GM12872 (cell line): Measurements from ENCODE around the gene CLCA1.

ENCODE experiments used
- CTCF ChIP-seq: IDR thresholded peaks from 3 replicates; pipeline ENCODE4 v1.5.1; 2011; ENCODE audit warnings: low read depth, mild to moderate bottlenecking, low read length, moderate library complexity; ENCODE audit not compliant: insufficient read depth

Gene CLCA1

GRCh38 chr1:86530211-86530845 lies 61.6 kb downstream of the CLCA1 start:
- TF ChIP-seq CTCF: no peak

DNA sequence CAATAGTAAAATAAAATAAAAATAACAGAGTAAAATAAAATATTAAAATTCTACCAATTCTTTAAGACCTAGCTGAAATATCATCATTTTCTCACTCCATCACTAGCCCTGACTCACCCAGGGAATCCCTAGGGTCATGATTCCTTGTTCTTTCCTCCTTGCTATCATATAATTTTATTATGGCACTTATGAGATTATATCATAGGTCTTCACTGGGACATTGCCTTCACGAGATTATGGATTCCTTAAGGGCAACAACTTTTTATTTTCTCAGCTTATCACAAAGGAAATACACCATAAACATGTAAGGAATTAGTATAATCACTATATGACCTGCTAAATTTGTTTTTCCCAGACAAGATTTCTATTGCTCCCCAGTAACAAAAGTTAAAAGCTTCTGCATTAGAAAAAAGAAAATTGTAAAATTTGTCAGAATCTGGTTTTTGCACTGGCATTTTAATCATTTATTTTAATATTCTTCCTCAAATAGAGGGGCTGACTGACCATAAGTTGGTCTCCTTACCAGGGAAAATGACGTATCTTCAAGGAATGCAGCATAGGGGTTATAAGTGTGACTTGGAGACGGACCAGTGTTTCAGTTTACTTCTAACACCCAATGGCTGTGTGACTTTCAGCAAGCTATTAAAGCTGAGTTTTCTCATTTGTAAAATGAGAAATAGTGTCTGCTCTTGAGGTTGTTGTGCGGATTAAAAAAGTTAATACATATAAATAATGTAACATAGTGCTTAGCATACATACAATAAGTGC lies 69.4 kb downstream of the CLCA1 start:
- no peak for TF ChIP-seq CTCF

GRCh38 chr1:86538775-86539174 lies 70.0 kb downstream of the CLCA1 start:
- TF ChIP-seq CTCF: no peak

- no peak for TF ChIP-seq CTCF
Measured at GRCh38 chr1:86541859-86542258, 73.1 kb downstream of the CLCA1 start.

DNA sequence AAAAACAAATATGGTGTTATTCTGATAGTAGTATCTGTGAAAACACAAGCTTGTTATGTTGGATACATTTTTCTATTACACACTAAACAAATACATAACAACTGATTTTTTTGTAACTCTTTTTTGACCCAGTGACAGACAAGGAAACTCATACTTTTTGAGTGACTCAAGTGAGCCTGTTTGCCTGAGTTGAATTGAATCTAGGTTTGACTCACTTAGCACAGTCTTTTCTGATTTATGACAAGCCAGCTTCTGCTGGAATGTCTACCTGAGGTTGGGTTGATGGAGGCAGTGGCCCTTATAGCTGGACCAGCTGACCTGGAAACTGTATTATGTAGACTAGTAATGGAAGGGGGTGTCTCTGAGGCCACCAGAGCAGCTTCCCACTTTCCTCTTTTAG lies 73.9 kb downstream of the CLCA1 start:
- no peak for TF ChIP-seq CTCF

GRCh38 chr1:86546787-86547221 lies 78.1 kb downstream of the CLCA1 start, which contains the start of gene CLCA4:
TSS of gene CLCA4 (plus strand) at chr1:86547078. CDS start at chr1:86547120, 42 bp downstream.
- no peak for TF ChIP-seq CTCF

DNA sequence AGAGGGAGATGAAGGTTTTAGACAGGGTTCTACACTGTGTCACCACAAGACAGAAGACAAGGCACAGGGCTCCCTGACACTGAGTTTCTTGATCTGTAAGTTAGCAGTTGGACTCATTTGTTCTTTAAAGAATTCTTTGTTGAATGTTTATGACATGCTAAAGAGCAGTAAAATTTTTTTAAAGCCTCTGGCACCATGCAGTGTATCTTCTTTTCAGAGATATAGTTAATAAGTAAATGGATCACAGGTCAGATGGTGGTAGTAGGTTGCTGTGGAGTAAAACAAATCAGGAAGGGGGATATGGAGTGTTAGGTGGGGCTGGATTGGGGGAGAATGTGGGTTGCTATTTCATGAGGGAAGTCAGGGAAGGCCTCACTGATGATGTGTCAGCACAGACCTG lies 80.1 kb downstream of the CLCA1 start:
- TF ChIP-seq CTCF: no peak
